A673 (cell line): Measurements from ENCODE around the gene CACNG8.

Experiments
- EZH2 ChIP-seq: fragments of 200-600 bp; sonication (generic); IDR thresholded peaks from 2 replicates; pipeline ENCODE4 v1.6.1; 2017; ENCODE audit warnings: borderline replicate concordance, low read depth, mild to moderate bottlenecking, mixed read lengths, antibody characterized with exemption, low read length; ENCODE audit not compliant: poor library complexity, severe bottlenecking
- TF ChIP-seq, protein P1 (sequence below): fragments of 300-800, 200-600 bp; sonication (generic); conservative IDR thresholded peaks from 2 replicates; pipeline ENCODE4 v1.5.1; 2017; ENCODE audit warnings: low read depth, mild to moderate bottlenecking, antibody characterized with exemption, low read length, moderate library complexity, mixed read lengths

DNA sequence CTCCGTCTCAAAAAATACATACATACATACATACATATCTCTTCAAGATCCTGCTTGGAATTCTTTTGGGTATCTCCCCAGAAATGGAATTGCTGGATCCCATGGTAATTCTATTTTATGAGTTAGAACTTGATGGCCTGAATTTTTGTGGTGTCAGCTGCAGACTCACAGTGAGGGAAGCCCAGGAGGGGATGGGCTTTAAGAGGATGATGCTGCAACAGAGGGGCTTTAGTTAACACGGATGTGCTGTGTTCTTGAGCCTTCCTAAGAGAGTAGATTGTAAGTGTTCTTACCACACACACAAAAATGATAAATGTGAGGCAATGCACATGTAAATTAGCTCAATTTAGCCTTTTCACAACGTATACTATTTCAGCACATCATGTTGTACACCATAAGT, 60.5 kb downstream of the CACNG8 start:
- TF ChIP-seq EZH2 = no peak
- TF ChIP-seq, protein P1, sequence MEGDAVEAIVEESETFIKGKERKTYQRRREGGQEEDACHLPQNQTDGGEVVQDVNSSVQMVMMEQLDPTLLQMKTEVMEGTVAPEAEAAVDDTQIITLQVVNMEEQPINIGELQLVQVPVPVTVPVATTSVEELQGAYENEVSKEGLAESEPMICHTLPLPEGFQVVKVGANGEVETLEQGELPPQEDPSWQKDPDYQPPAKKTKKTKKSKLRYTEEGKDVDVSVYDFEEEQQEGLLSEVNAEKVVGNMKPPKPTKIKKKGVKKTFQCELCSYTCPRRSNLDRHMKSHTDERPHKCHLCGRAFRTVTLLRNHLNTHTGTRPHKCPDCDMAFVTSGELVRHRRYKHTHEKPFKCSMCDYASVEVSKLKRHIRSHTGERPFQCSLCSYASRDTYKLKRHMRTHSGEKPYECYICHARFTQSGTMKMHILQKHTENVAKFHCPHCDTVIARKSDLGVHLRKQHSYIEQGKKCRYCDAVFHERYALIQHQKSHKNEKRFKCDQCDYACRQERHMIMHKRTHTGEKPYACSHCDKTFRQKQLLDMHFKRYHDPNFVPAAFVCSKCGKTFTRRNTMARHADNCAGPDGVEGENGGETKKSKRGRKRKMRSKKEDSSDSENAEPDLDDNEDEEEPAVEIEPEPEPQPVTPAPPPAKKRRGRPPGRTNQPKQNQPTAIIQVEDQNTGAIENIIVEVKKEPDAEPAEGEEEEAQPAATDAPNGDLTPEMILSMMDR = no peak
